Lower leg skin (tissue), 4 donors: ENCODE data around the gene HTR3E. TPM values are rescaled to one million over a fixed set of nuclear protein-coding genes. Genes with fewer than 3 reads are reported as not detected.

Experiments used
- DNase-seq, 2 donors: peaks; one replicate each; pipeline ENCODE4 v3.0.0-alpha.2; 2019; ENCODE audit warnings: low spot score in 2 of 2
- H3K4me3 ChIP-seq: fragments of 200-600 bp; sonication (generic); 2 replicates; pipeline ENCODE4 v1.5.1; 2017; ENCODE audit warnings: mild to moderate bottlenecking, low read depth; ENCODE audit not compliant: poor library complexity, severe bottlenecking
- POLR2A ChIP-seq, 2 donors: fragments of 450-650 bp; IDR thresholded peaks; one replicate each; pipeline ENCODE4 v1.6.1; 2016 to 2017; ENCODE audit warnings: antibody characterized with exemption in 2 of 2, mild to moderate bottlenecking in 1 of 2, moderate library complexity in 1 of 2
- WGBS, 2 donors: methylation state at CpG; one replicate each; pipeline ENCODE4 v1.1.5; 2018; 5-methylcytosine and 5-hydroxymethylcytosine counted together
- intact Hi-C: fragments of 100-400 bp; cut with DNase I; formaldehyde crosslinking; loops from one replicate; pipeline ENCODE4 v1.15.0; 2023; ENCODE audit warnings: low total_unique reads
- total RNA-seq, 4 donors: library from RNA; depleted of rRNA; stranded (reverse); fragments of >200 nt; gene quantifications; one replicate each; pipeline ENCODE4 v1.1.0, GENCODE V29; 2016
- TF ChIP-seq, protein P1 (sequence below), 3 donors: fragments of 450-650 bp; IDR thresholded peaks; one replicate each; pipeline ENCODE4 v1.5.1; 2016; ENCODE audit warnings: antibody characterized with exemption in 3 of 3, mild to moderate bottlenecking in 3 of 3, moderate library complexity in 2 of 3

Gene HTR3E
- total RNA-seq, 4 donors from 2014 or later: not detected

DNA sequence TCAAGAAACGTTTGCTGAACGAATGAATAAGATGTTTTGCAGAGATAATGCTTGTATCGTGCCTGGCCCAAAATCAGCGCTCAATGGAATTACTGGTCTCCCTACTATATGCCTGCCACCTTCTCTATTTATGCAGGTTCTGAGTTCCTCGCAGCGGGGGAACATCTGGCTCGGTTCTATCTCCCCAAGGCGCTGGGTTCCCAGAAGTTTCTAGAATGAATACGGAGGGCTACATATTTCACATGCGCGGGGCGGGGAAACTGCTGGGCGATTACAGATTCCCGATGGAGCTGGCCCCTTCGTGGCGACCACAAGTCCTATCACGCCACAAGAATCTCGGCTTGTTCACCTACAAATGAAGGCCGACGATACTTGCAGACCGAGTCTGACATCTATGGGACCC lies 37.9 kb downstream of the HTR3E start:
- TF ChIP-seq, protein P1, sequence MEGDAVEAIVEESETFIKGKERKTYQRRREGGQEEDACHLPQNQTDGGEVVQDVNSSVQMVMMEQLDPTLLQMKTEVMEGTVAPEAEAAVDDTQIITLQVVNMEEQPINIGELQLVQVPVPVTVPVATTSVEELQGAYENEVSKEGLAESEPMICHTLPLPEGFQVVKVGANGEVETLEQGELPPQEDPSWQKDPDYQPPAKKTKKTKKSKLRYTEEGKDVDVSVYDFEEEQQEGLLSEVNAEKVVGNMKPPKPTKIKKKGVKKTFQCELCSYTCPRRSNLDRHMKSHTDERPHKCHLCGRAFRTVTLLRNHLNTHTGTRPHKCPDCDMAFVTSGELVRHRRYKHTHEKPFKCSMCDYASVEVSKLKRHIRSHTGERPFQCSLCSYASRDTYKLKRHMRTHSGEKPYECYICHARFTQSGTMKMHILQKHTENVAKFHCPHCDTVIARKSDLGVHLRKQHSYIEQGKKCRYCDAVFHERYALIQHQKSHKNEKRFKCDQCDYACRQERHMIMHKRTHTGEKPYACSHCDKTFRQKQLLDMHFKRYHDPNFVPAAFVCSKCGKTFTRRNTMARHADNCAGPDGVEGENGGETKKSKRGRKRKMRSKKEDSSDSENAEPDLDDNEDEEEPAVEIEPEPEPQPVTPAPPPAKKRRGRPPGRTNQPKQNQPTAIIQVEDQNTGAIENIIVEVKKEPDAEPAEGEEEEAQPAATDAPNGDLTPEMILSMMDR (IDR thresholded peaks at IDR 0.05): no peak
- TF ChIP-seq POLR2A (IDR thresholded peaks at IDR 0.05): no peak
- DNase-seq: no peak
- peak overlapping the region; percentile 92 for H3K4me3 ChIP-seq
- WGBS, 2 donors: 0 to 1% methylated on average over 15 to 21 of the region's 21 CpGs
- intact Hi-C loops: no loop called here

DNA sequence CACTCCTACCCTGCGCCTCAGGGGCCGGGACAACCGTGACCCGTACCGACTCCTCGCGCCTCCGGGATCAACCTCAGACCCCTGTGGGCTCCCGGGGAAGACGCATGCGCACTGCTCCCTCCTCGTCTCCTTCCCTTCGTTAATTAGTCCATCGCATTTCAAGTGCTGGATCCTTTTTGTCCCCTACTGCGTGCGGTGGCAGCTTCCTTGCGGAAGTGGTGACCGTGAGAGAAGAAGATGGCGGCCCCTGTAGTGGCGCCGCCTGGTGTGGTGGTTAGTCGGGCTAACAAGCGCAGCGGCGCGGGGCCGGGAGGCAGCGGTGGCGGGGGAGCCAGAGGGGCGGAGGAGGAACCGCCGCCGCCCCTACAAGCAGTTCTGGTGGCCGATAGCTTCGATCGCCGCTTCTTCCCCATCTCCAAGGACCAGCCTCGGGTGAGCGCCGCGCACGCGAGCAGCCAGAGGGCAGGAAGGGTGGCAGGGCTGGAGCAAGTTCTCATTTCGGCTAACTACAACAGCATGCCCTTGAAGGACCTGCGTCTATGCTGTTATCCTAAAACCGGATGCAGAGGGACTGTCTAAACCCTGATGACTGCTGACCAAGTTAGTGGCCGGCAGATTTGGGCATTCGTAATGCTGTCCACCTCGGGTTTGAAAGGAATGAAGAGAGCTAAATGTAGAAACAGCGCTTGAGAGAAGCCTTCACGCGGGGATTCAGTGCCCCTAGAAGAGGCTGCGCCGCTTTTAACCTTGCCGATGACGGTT lies 38.5 kb downstream of the HTR3E start, which contains the start of gene EIF2B5:
TSS of gene EIF2B5 (plus strand) at position 210 of the 762 bp plus-strand sequence. CDS start at position 238, 28 bp downstream.
- DNase-seq: peak; percentile 92 to 97
- TF ChIP-seq, protein P1 (IDR thresholded peaks at IDR 0.05): no peak
- no peak for TF ChIP-seq POLR2A (IDR thresholded peaks at IDR 0.05)
- peak within 1 kb of the TSS; percentile 92 for H3K4me3 ChIP-seq
- intact Hi-C loops: no loop called here
- 0 to 1% methylated on average over 42 to 56 of the region's 56 CpGs for WGBS, 2 donors

DNA sequence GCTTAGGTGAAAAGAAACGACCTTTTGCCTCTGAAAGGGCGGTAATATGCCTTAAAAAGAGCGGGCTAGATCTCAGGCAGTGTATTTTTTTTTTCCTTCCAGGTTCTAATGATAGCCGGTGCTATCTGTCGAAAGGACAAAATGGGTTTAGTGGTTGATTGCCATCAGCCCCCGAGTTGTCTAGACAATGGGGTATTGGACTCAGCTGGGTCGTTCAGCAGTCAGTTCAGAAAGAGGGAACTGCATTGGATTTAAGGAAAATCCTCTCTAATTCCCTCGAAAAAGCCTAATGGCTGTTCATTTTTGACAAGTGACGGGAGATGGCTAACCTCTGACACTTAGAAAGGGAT lies 39.0 kb downstream of the HTR3E start:
- intact Hi-C loops: no loop called here
- DNase-seq: no peak
- 3 to 4% methylated on average over 9 of the region's 9 CpGs for WGBS, 2 donors
- H3K4me3 ChIP-seq: peak overlapping the region; percentile 92
- no peak for TF ChIP-seq POLR2A (IDR thresholded peaks at IDR 0.05)
- TF ChIP-seq, protein P1 (IDR thresholded peaks at IDR 0.05): no peak

DNA sequence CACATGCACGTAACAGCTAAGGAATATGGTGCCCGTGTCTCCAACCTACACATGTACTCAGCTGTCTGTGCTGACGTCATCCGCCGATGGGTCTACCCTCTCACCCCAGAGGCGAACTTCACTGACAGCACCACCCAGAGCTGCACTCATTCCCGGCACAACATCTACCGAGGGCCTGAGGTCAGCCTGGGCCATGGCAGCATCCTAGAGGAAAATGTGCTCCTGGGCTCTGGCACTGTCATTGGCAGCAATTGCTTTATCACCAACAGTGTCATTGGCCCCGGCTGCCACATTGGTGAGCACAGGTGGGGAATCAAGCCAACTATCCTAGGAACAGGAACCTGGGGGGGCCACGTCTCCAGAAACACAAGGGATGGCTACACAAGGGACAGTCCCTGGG lies 43.6 kb downstream of the HTR3E start:
- intact Hi-C loops: loop anchor here (5.0 kb wide), 1 partner anchor 102 kb away; no protein-coding TSS in a partner anchor
- TF ChIP-seq POLR2A (IDR thresholded peaks at IDR 0.05): no peak
- TF ChIP-seq, protein P1 (IDR thresholded peaks at IDR 0.05): no peak
- WGBS, 2 donors: 88 to 91% methylated on average over 10 of the region's 10 CpGs
- no peak for DNase-seq
- no peak overlapping the region for H3K4me3 ChIP-seq

DNA sequence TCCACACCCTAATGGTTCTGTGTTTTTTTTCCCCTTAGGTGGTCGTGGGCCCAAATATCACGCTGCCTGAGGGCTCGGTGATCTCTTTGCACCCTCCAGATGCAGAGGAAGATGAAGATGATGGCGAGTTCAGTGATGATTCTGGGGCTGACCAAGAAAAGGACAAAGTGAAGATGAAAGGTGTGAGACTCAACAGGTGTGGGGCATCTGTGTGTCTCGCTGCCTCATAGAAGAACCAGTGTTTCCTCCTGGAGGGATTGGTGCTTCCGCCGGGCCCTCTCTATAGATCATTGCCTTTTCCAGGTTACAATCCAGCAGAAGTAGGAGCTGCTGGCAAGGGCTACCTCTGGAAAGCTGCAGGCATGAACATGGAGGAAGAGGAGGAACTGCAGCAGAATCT lies 45.3 kb downstream of the HTR3E start:
- H3K4me3 ChIP-seq: no peak overlapping the region
- no peak for DNase-seq
- intact Hi-C loops: loop anchor here (5.0 kb wide), 1 partner anchor 100 kb away; no protein-coding TSS in a partner anchor
- TF ChIP-seq POLR2A (IDR thresholded peaks at IDR 0.05): no peak
- TF ChIP-seq, protein P1 (IDR thresholded peaks at IDR 0.05): no peak
- 91 to 92% methylated on average over 7 of the region's 7 CpGs for WGBS, 2 donors
